ENCODE measurements around the gene MAP2K4.
"Not testable (repeated sequence)": the region's sequence is repeated elsewhere in the genome, so short reads cannot be mapped to it uniquely, and the experiment has no call there.

MAP2K4 gene

GRCh38 chr17:12020642-12021622 lies at the start of gene MAP2K4 (continued):
- no peak for TF ChIP-seq ZNF585B (tag by site-specific recombination; IDR thresholded peaks at IDR 0.05)
- TF ChIP-seq GLI2 (tag by site-specific recombination; IDR thresholded peaks at IDR 0.05; ENCODE audit: borderline replicate concordance, low read depth), result no peak
- no peak for TF ChIP-seq ZNF248 (tag by site-specific recombination; IDR thresholded peaks at IDR 0.05)
- no peak for TF ChIP-seq ZBTB11 (tag by site-specific recombination; conservative IDR thresholded peaks at IDR 0.05; ENCODE audit: low read depth)
- peak; percentile 97 for TF ChIP-seq KLF9 (tag by site-specific recombination; IDR thresholded peaks at IDR 0.05; ENCODE audit: low read depth)
- TF ChIP-seq SALL2 (tag by site-specific recombination; IDR thresholded peaks at IDR 0.05; ENCODE audit: borderline replicate concordance), result no peak
- TF ChIP-seq CTCF (tag by site-specific recombination; IDR thresholded peaks at IDR 0.05), result no peak
- peak; percentile 84; the same call in 1 of the 2 replicates for TF ChIP-seq ZNF692 (tag by site-specific recombination; IDR thresholded peaks at IDR 0.05)
- no peak for TF ChIP-seq PRDM4 (tag by site-specific recombination; IDR thresholded peaks at IDR 0.05)
- peak; percentile 54 for TF ChIP-seq SP2 (tag by site-specific recombination; IDR thresholded peaks at IDR 0.05)
- TF ChIP-seq ZNF202 (tag by site-specific recombination; IDR thresholded peaks at IDR 0.05; ENCODE audit: borderline replicate concordance), result no peak
- no peak for TF ChIP-seq ZNF639 (tag by site-specific recombination; IDR thresholded peaks at IDR 0.05)
- TF ChIP-seq ZNF777 (tag by site-specific recombination; IDR thresholded peaks at IDR 0.05; ENCODE audit: borderline replicate concordance), result no peak
- TF ChIP-seq ZNF26 (tag by site-specific recombination; IDR thresholded peaks at IDR 0.05), result no peak

GRCh38 chr17:11972741-11973140 lies 47.9 kb upstream of the MAP2K4 start:
- H3K9me3 ChIP-seq (ENCODE audit: control insufficient read depth, insufficient read depth, low read depth, low read length); H3K36me3 ChIP-seq (ENCODE audit: control insufficient read depth in 2 of 2, insufficient read depth in 1 of 2, low read length in 2 of 2); POLR2A ChIA-PET; CTCF ChIA-PET; H3K27ac ChIP-seq (ENCODE audit: extremely low read depth, low read depth, low read length); H3K4me3 ChIP-seq (ENCODE audit: low read depth, low read length); H3K4me1 ChIP-seq (ENCODE audit: control insufficient read depth, insufficient read depth, low read length): not testable (repeated sequence)
